GM19397 (cell line): Measurements from ENCODE around the gene POLK.
"Not testable (repeated sequence)": the region's sequence is repeated elsewhere in the genome, so short reads cannot be mapped to it uniquely, and the experiment has no call there.

Experiments used
- ATAC-seq: cut with Tn5 transposase; IDR thresholded peaks from one replicate; pipeline ENCODE4 v1.9.1; 2021; ENCODE audit warnings: mild to moderate bottlenecking, moderate library complexity; ENCODE audit not compliant: unreplicated experiment

POLK gene

DNA sequence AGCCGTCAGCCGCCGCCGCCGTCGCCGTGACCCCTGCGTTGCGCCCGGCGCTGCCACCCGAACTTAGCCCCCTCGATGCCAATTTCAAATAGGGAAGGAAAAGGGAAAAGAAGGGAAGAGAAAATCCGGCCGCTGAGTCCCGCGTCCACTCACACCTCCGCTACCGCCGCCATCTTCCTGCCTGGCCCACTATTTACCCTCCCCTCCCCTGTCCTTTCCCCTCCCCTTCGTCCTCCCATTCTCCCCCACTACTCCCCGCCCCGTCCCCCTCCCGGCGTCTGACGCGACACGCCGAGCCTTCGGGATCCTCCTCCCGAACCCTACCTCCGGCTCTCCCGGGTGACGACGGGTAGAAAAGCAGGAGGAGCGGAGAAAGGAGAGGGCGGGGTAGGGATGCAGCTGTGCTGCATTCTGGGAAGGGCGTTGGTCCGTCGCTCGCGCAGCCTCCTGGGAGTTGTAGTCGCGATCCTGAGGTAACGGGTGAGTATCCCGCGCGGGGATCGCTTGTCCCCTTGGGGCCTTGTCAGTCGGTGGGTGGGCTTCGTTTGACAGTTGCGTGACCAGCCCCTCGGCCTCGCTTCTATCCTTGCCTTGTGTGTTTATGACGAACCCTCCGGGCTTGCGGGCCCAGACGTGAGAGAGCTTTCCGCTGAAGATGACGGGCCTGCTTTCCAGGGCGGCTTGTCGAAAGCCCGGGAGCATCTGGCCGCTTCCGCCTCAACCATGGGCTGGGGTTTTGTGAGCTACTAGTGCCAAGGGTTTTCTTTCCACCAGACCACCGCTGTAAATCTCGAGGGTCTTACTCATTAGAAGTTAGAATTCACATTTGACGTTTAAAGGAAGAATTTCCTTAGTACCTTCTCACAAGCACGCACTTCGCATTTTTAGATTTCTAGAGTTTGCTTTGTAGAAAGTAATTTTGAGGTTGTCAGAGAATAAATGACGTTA lies at the start of gene POLK, which contains the start of gene CERT1:
Gene POLK (plus strand): TSS at position 457 of the 948 bp plus-strand sequence.
Gene CERT1 (minus strand): TSS at position 195 of the 948 bp plus-strand sequence. CDS start 422 bp downstream, outside the sequence.
- peak; percentile 83 for ATAC-seq

DNA sequence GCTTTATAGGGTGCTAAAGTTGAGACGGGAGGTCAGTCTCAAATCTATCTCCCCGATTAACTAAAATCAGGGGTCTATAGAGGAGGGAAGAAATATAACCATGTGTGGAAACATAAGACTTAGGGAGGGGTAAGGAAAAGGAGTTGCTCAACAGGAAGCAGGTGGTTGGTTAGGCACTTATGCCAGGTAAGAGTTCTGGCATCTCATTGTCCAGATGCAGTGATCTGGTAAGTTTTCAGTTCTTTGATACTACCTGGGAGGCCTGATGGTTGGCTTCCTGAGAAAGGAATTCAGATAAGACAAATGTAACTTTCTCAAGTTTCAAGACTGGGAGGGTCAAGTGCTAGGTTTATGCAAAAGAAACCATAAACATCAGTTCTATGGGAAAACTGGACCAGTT lies 48.0 kb upstream of the POLK start:
- ATAC-seq: no peak

- no peak for ATAC-seq
Measured at GRCh38 chr5:75465480-75465879, 46.2 kb upstream of the POLK start.

DNA sequence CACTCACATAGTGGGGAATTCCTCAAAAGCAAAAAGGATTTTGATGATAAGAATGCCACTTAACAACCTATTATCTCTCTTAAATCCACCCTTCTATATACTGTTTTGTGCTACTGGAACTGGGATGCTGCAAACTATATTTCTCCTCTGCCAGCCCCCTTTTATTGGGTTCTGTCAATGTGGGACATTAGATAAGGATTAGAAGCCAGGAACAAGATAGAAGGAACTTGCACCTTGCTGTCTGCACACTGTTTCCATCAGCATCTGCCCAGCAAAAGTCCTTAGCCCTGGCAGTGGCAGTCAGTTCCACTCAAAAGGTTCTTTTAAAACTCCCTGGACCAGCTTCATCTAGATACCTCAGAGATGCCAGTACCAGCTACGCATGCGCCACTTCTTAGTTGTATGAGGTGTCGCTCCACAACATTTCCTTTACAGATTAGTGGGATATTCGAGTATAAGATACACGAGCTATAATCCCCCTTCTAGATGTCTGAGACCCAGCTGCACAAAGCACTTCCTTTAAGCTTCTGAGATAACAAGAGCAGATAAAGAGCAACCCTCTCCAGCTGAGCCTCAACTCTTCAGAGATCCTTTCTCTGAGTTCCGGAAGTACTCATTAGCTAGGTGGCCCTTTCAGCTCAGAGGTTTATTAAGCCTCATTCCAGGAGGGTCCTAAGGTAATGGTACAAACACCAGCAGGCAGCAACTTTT lies 45.5 kb upstream of the POLK start:
- no peak for ATAC-seq

DNA sequence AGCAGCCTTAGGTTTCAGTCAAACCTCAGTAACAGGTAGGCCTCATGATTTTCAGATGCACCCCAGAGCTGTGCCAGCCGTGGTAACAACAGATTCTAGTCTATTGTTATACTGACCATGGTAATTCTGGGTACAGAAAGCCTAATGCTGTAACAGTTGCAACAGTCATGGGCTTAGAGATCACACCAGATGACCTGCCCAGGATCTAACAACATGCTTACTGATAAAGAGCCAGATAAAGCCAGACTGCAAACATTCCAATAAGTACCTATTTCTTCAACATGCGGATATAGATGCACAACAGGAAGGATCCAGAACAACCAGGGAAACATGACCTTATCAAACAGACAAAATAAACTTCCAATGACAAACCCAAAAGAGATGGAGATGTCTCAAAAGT lies 43.1 kb upstream of the POLK start:
- ATAC-seq: no peak

GRCh38 chr5:75469017-75469416 lies 42.7 kb upstream of the POLK start:
- no peak for ATAC-seq

DNA sequence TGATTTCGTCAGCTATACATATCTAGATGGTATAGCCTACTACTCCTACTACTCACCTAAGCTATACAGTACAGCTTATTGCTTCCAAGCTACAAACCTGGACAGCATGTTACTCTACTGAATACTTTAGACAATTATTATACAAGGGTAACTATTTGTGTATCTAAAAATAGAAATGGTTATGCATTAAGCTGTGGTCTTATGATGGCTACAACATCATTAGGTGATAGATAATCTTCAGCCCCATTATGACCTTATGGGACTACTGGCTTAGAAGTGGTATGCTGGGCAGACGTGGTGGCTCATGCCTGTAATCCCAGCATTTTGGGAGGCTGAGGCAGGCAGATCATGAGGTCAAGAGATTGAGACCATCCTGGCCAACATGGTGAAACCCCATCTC lies 40.5 kb upstream of the POLK start:
- no peak for ATAC-seq

DNA sequence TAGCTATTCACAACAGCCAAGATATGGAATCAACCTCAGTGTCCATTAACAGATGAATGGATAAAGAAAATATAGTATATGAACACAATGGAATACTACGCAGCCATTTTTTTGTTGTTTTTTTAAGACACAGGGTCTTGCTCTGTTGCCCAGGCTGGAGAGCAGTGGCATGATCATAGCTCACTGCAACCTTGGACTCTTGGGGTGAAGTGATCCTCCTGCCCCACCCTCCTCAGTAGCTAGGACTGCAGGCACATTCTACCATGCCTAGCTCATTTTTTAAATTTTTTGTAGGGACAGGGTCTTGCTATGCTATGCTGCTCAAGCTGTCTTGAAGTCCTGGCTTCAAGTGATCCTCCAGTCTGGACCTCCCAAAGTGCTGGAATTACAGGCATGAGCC lies 38.7 kb upstream of the POLK start:
- ATAC-seq: no peak

GRCh38 chr5:75473463-75473862 lies 38.2 kb upstream of the POLK start:
- no peak for ATAC-seq

DNA sequence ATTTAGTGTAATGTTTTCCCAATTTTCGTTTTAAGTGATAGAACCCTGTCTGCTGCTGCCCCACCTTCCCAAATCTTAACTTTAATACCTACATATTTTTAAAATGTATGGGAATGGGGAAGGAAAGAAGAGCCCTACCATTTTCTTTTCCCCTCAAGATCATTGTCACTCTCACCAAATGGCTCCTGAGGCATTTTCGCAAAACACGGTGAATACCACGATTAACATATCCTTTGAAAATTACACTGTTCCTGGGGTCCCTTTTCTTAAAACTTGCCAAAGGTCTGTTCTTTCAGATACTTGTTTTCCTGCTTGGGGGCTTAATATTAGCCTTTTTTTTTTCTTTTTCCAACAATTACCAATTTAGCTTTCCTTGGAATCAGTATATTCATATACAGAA lies 36.3 kb upstream of the POLK start:
- ATAC-seq: no peak

- ATAC-seq: no peak
Measured at GRCh38 chr5:75481024-75481423, 30.7 kb upstream of the POLK start.

DNA sequence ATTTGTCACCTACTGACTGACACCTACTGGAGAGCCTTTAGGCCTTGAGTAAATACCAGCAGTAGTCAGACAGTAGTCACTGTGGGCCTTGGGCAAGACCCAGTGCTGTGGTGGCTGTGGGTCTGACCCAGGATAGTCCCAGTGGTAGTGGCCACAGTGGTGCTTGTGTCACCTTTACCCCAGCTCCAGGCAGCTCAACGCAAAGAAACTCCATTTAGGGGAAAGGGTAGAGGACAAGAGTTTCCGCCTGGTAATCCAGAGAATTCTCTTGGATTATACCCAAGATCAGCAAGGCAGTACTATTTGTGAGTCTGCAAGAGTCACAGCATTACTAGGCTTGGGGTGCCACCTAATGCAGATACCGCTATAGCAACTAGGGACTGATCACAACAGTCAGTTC lies 29.2 kb upstream of the POLK start:
- no peak for ATAC-seq

GRCh38 chr5:75484605-75485004 lies 27.1 kb upstream of the POLK start:
- no peak for ATAC-seq

GRCh38 chr5:75489847-75490246 lies 21.8 kb upstream of the POLK start:
- ATAC-seq: not testable (repeated sequence)

- ATAC-seq: no peak
Measured at GRCh38 chr5:75491621-75492020, 20.1 kb upstream of the POLK start.

- ATAC-seq: no peak
Measured at GRCh38 chr5:75496026-75496425, 15.7 kb upstream of the POLK start.

GRCh38 chr5:75498208-75498777 lies 13.4 kb upstream of the POLK start:
- ATAC-seq: no peak

DNA sequence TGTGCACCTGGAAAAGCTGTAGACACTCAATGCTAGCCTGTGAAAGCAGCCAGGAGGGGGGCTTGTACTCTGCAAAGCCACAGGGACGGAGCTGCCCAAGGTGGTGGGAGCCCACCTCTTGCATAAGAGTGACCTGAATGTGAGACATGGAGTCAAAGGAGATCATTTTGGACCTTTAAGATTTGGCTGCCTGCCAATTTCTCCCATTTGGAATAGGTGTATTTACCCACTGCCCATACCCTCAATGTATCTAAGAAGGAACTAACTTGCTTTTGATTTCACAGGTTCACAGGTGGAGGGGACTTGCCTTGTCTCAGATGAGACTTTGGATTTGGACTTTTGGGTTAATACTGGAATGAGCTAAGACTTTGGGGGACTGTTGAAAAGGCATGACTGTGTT lies 12.8 kb upstream of the POLK start:
- not testable (repeated sequence) for ATAC-seq

DNA sequence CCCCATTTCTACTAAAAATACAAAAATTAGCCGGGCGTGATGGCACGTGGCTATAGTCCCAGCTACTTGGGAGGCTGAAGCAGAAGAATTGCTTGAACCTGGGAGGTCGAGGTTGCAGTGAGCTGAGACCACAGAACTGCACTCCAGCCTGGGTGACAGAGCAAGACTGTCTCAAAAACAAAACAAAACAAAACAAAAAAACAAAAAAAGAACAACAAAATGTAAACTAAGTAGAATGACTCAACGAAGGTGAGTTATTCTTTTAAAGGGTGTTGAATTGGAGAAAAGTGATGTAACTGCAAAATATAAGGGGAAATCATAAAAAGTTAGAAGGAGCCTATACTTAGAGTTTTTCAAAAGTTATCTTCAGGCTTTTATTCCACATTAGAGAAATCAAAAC lies 6.6 kb upstream of the POLK start:
- not testable (repeated sequence) for ATAC-seq

DNA sequence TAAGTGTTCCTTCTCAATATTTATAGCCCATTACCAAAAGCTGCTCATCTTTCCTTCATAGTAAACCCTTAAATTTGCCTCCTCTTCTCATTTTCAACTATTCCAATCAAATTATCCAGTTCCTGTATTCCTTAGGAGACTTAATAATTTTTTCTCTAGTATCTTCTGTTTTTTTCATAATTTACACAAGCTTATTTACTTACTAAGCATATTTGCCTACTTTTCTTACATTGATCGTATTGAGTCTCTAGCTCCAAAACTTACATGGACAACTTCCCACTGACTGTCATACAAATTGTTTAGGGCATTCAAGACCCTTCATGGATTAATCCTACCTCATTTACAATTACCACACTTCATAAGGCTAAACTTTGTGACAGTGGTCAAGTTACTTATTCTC lies 3.9 kb upstream of the POLK start:
- no peak for ATAC-seq

- ATAC-seq: no peak
Measured at GRCh38 chr5:75509546-75509945, 2.1 kb upstream of the POLK start.

- ATAC-seq: no peak
Measured at GRCh38 chr5:75509956-75510355, 1.7 kb upstream of the POLK start.
